ENCODE data around the gene RHCE.
"Not testable (repeated sequence)": the region's sequence is repeated elsewhere in the genome, so short reads cannot be mapped to it uniquely, and the experiment has no call there.

RHCE gene

DNA sequence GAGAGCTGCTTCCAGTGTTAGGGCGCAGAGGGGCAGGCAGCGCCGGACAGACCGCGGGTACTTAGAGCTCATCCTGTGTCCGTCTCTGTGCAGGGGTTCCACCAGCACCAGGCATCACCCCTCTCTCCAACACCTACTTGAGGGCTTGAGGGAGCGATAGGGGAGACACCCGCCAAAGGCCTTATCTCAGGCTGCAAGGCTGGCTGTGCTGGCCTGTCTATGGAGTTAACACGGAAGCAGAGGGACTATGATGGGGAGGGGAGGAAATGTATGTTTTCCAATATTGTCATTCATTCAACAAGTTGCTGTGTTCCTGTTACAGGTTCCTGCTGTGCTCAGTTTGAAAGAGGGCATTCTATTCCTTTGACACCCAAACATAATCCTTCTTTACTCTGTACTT is at the start of gene RHCE:
Gene RHCE (minus strand): TSS at position 111 of the 400 bp plus-strand sequence. CDS start 39 bp downstream, at position 72.
- DNase-seq (ENCODE audit: low read depth in 2 of 2, low spot score in 1 of 2) = not testable (repeated sequence)

DNA sequence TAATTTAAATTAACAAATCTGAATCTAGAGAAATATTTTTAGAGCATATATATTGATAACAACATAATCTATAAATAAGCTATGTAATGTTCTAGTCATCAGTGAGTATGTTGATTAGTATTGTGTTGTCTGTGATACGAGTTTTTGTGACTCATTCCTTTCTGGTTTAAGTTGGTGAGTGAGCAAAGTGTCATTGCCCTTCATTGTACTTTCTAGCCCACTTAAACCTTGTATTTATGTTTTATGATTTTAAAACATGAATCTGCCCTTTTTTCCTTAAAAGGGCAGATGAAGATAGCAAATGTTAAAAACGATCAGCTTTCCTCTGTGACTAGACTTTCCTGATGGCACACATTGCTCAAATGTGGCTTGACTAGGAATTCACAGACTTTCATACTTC is 48.6 kb upstream of the RHCE start:
- no peak for DNase-seq (ENCODE audit: low read depth in 2 of 2, low spot score in 1 of 2)

GRCh38 chr1:25468033-25468432 is 47.4 kb upstream of the RHCE start:
- no peak for DNase-seq (ENCODE audit: low read depth in 2 of 2, low spot score in 1 of 2)

GRCh38 chr1:25467616-25468015 is 47.0 kb upstream of the RHCE start:
- DNase-seq (ENCODE audit: low read depth in 2 of 2, low spot score in 1 of 2) = no peak

DNA sequence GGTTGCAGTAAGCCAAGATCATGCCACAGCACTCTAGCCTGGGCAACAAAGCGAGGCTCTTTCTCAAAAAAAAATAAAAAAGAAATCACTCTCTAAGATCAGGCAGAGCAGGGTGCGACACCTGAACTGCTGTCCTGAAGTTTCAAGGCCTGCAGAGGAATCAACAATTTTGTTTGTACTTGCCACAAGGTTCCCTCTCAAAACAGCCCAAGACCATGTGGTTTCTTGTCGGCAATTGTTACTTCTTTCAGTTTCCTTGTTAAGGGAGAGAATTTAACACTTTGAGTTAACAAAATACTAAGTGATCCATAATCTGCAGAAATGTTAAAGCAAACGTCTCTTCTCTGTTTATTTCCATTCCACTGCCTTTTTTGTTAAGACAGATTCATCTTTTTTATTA is 46.6 kb upstream of the RHCE start:
- DNase-seq (ENCODE audit: low read depth in 2 of 2, low spot score in 1 of 2) = no peak

DNA sequence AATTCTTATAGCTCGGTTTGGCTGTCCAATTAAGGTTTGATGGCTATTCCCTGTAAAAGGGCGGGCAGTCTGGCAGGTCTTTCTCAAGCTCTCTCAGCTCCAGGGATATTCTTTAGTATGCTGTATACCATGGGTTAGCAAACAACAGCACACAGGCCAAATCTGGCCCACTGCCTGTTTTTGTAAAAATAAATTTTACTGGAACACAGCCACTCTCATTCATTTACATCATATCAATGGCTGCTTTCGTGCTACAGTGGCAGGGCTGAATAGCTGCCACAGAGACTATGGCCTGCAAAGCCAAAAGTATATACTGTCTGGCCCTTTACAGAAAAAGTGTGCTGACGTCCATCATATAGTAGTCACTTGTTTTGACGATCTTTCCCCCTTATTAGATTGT is 42.1 kb upstream of the RHCE start:
- DNase-seq (ENCODE audit: low read depth in 2 of 2, low spot score in 1 of 2) = no peak

DNA sequence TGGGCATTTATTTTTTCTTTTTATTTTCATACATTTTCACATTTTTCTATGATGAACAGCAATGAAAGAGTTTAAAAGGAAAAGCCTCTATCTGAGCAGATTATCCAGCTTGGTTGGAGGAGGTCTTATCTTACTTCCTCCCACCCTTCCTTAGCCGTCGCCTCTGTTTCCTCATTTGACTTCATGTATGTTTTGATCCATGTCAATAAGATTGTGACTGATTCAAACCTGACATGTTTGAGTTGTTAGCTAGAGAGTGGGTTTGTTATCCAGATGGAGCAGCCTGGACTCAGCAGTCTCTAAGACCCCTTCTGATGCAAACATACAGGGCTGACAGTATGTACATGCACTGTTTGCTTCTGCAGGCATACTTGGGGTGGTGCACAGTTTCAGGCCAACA is 41.2 kb upstream of the RHCE start:
- no peak for DNase-seq (ENCODE audit: low read depth in 2 of 2, low spot score in 1 of 2)

GRCh38 chr1:25460816-25461215 is 40.2 kb upstream of the RHCE start:
- not testable (repeated sequence) for DNase-seq (ENCODE audit: low read depth in 2 of 2, low spot score in 1 of 2)

GRCh38 chr1:25460020-25460419 is 39.4 kb upstream of the RHCE start:
- DNase-seq (ENCODE audit: low read depth in 2 of 2, low spot score in 1 of 2) = no peak

GRCh38 chr1:25458541-25459298 is 38.1 kb upstream of the RHCE start:
- DNase-seq (ENCODE audit: low read depth in 2 of 2, low spot score in 1 of 2) = no peak

DNA sequence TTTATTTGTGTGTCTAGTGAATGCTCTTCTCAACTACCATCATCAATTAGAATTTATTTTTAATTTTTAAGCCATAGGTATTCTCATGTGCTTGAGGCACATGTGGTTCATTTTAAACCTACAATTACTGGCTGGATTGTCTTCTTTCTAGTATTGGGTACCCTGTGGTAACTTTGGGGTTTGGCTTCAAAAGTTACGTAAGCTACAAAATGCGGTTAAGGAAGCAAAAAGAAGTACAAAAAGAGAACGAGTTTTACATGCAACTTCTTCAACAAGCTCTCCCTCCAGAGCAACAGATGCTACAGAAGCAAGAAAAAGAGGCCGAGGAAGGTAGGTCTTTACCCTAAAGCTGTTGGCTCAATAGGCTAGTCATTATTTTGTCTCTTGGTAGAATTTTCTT is 35.9 kb upstream of the RHCE start:
- no peak for DNase-seq (ENCODE audit: low read depth in 2 of 2, low spot score in 1 of 2)

- DNase-seq (ENCODE audit: low read depth in 2 of 2, low spot score in 1 of 2) = no peak
These were observed 31.3 kb upstream of the RHCE start for GRCh38 chr1:25451908-25452307.

DNA sequence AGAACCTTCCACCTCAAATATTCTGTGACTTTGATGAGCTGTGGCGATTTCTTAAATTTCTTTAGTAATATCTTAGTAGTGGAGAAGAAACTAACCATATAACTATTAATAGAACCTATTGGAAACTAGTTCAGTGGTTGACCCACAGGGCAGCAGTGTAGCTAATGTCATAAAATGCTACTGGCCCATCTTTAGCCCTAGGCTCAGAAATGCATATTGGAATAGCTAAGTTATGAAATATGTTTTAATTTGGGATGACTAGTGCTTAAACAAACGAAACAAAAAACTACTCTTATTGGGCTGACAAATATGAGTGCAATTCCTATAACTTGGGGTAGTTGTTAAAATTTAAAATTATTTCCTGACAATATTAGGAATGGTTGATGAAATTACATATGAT is 30.3 kb upstream of the RHCE start:
- no peak for DNase-seq (ENCODE audit: low read depth in 2 of 2, low spot score in 1 of 2)

DNA sequence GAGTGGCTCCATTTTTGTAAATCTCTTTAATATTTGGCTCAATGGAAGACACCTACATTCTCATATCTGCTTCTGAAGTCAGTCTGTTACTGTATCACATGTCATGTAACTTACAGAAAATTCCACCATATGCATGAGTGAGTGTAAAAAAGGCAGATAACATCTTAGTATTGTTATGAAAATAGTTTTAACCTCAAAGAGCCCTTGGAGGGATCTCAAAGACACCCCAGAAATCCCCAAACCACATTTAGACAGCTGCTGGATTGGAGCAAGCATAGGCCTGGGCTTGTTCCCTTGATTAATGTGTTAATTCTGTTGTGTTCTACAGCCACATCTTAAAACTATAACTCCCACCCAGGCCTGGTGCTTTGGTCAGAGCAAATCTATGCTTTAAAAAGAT is 26.9 kb upstream of the RHCE start:
- no peak for DNase-seq (ENCODE audit: low read depth in 2 of 2, low spot score in 1 of 2)

DNA sequence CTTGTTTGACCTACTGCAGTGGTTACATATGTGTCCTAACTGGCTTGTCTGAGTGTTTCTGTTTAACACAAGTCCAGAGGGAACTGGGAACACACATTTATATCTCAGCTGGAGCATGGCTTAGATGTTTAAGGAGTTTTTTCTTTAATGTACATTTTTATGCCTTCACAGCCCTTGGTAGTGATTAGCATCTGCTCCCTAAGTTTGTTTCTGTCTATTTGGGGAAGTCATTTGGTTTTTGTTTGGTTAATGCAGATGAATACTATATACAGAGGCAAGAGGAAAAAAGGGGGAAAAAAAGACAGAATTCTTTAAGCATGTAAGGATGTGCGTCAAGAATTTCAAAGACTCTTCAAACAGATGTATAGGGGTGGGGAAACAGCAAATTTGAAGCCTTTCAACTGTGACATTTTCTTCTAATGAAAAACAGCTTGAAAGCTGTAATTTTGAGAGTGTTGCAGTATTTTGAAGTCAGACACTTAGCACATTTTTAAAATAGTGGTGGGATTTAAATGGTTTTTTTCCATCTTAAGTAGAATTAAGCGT is 25.4 kb upstream of the RHCE start:
- no peak for DNase-seq (ENCODE audit: low read depth in 2 of 2, low spot score in 1 of 2)

GRCh38 chr1:25444604-25445003 is 24.0 kb upstream of the RHCE start:
- not testable (repeated sequence) for DNase-seq (ENCODE audit: low read depth in 2 of 2, low spot score in 1 of 2)

GRCh38 chr1:25443030-25443699 is 22.5 kb upstream of the RHCE start:
- no peak for DNase-seq (ENCODE audit: low read depth in 2 of 2, low spot score in 1 of 2)

GRCh38 chr1:25442178-25442577 is 21.6 kb upstream of the RHCE start:
- DNase-seq (ENCODE audit: low read depth in 2 of 2, low spot score in 1 of 2) = no peak

- DNase-seq (ENCODE audit: low read depth in 2 of 2, low spot score in 1 of 2) = no peak
These were observed 18.7 kb upstream of the RHCE start for GRCh38 chr1:25439287-25439686.

GRCh38 chr1:25437672-25438071 is 17.0 kb upstream of the RHCE start:
- no peak for DNase-seq (ENCODE audit: low read depth in 2 of 2, low spot score in 1 of 2)

DNA sequence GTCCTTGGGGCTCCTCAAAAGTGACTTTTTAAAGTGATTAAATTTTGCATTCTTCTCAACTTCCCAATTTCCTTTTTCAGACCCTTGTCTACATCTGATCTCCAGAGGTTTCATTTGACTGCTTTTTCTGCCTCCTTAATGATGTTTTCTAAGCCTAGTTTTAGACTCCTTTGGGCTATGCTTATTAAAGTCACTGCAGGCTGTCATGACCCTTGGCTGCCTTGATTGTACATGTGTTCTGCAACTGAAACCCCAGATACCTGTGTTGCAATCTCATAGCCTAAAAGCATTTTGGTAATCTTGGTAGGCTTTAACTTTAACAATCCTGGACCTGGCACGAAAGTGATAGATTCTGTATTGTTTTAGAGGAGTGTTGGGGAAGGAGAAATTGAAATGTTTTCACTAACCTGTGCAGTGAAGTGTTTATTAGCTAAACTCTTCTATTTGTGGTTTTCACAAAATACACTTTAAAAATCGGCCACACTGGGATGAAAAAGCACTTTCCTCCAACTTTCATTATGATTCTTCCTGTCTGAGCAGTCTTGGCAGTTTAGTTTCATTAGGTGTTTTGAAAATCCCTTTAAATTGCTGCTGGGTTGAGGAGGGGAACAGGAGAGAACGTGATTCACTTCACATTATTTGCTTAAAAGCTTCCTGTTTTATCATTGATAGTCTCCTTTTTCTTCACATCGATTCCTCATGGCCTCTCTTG is 14.9 kb upstream of the RHCE start:
- no peak for DNase-seq (ENCODE audit: low read depth in 2 of 2, low spot score in 1 of 2)

All from stimulated activated CD8-positive, alpha-beta memory T cell treated with anti-CD3 and anti-CD28 coated beads, Interleukin-4, amount 100 ng/mL, for 1 hour (primary cell).